ENCODE data around the gene ATP2C2.

GRCh38 chr16:84344781-84345180 is 23.6 kb upstream of the ATP2C2 start:
- TF ChIP-seq FOXM1 (IDR thresholded peaks at IDR 0.05; ENCODE audit: borderline replicate concordance) = no peak
- no peak for TF ChIP-seq FOXA1 (IDR thresholded peaks at IDR 0.05)
- no peak for TF ChIP-seq ELF4 (IDR thresholded peaks at IDR 0.05)
- no peak for TF ChIP-seq SP1 (IDR thresholded peaks at IDR 0.05)
- no peak for TF ChIP-seq ARNT (IDR thresholded peaks at IDR 0.05)
- no peak for TF ChIP-seq SUZ12 (IDR thresholded peaks at IDR 0.05)
- no peak for TF ChIP-seq NFRKB (IDR thresholded peaks at IDR 0.05)
- no peak for TF ChIP-seq ZNF384 (IDR thresholded peaks at IDR 0.05)
- TF ChIP-seq PKNOX1 (IDR thresholded peaks at IDR 0.05) = no peak
- TF ChIP-seq TARDBP (IDR thresholded peaks at IDR 0.05) = no peak
- no peak for TF ChIP-seq BHLHE40 (IDR thresholded peaks at IDR 0.05; ENCODE audit: borderline replicate concordance)
- no peak for TF ChIP-seq L3MBTL2 (conservative IDR thresholded peaks at IDR 0.05)
